Erythroblast (primary cell): ENCODE data around the gene IGFBP5.

Experiments
- GATA1 ChIP-seq: IDR thresholded peaks from 2 replicates; pipeline ENCODE4 v1.6.1; 2011; ENCODE audit warnings: low read depth, mild to moderate bottlenecking, control low read depth, low read length, moderate library complexity
- POLR2A ChIP-seq: IDR thresholded peaks from 2 replicates; pipeline ENCODE4 v1.6.1; 2011; ENCODE audit warnings: mild to moderate bottlenecking, low read length

DNA sequence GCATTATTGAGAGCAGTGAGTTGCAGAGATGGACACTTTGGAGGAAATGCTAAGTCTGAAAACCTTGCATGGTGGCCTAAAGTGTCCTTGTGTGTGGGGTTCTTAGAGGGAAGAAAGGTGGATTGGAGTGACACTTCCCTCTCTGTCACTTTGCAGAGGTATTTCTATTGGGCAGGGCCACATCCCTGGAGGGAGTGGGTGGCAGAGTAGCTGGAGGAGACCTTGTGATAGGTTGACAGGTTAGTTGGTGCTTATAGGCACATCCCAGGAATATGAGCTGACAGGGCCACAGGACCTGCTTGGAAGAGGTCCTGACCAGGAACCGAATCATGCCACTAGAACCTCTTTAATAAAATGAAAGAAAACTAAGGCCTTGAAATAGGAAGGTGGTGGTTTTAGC is 972 bp upstream of the IGFBP5 start:
- TF ChIP-seq POLR2A = no peak
- no peak for TF ChIP-seq GATA1
